Esophagus squamous epithelium (tissue), 5 donors: Measurements from ENCODE around the gene AUTS2. TPM values are rescaled to one million over a fixed set of nuclear protein-coding genes. Genes with fewer than 3 reads are reported as not detected.

Source experiments
- DNase-seq: peaks from one replicate; lab custom pipeline; 2025; lab: John Stamatoyannopoulos, UW
- H3K27ac ChIP-seq, 4 donors: fragments of 200-600 bp; sonication (generic); one replicate each; pipeline ENCODE4 v1.5.1; 2016 to 2019; ENCODE audit warnings: mild to moderate bottlenecking in 1 of 4
- H3K27me3 ChIP-seq, 4 donors: fragments of 200-600 bp; sonication (generic); 1 replicate in 3 of 4; 2 replicates in 1 of 4; pipeline versions ENCODE4 v1.5.1 to v1.6.0; 2017 to 2021; ENCODE audit warnings: antibody characterized with exemption in 1 of 4
- H3K36me3 ChIP-seq, 3 donors: fragments of 200-600 bp; sonication (generic); one replicate each; pipeline ENCODE4 v1.5.1; 2016 to 2019
- H3K4me1 ChIP-seq, 3 donors: fragments of 200-600 bp; sonication (generic); one replicate each; pipeline ENCODE4 v1.5.1; 2017 to 2019
- H3K4me3 ChIP-seq, 4 donors: fragments of 200-600 bp; sonication (generic); 1 replicate in 3 of 4; 2 replicates in 1 of 4; pipeline ENCODE4 v1.5.1; 2016 to 2019; ENCODE audit warnings: mild to moderate bottlenecking in 2 of 4, moderate library complexity in 1 of 4
- H3K9me3 ChIP-seq, 3 donors: fragments of 200-600 bp; sonication (generic); one replicate each; pipeline ENCODE4 v1.5.1; 2016 to 2019
- CTCF ChIP-seq, 6 experiments: fragments of 450-650 bp in 4 of 6; fragments of 200-600 bp in 2 of 6; sonication (generic) in 2 of 6; IDR thresholded peaks; one replicate each; pipeline ENCODE4 v1.5.1; 2016 to 2019; ENCODE audit warnings: antibody characterized with exemption in 6 of 6, mild to moderate bottlenecking in 4 of 6, moderate library complexity in 4 of 6
- POLR2A ChIP-seq, 4 donors: fragments of 450-650 bp; IDR thresholded peaks; one replicate each; pipeline ENCODE4 v1.6.1; 2017; ENCODE audit warnings: antibody characterized with exemption in 4 of 4, mild to moderate bottlenecking in 4 of 4, moderate library complexity in 3 of 4
- WGBS, 2 donors: methylation state at CpG; one replicate each; pipeline ENCODE4 v1.1.5; 2018; 5-methylcytosine and 5-hydroxymethylcytosine counted together
- intact Hi-C: fragments of 100-400 bp; cut with DNase I; formaldehyde crosslinking; loops from one replicate; pipeline ENCODE4 v1.15.0; 2022
- total RNA-seq, 4 donors: library from RNA; depleted of rRNA; stranded (reverse); fragments of >200 nt; gene quantifications; one replicate each; pipeline ENCODE4 v1.1.0, GENCODE V29; 2016
- donor health status: DM: yes; HTN: yes; CAD: no.

AUTS2 gene
- total RNA-seq, 4 donors from 2014 or later: 9.5 to 36.2 (median 23.0) TPM

GRCh38 chr7:70566671-70567070, 968.4 kb downstream of the AUTS2 start:
- peaks cover 0 to 49% (median 0%) of the 10 kb centered on the region in 4 donors for H3K27me3 ChIP-seq
- H3K4me3 ChIP-seq: no peak overlapping the region
- intact Hi-C loops: no loop called here
- H3K4me1 ChIP-seq: peaks cover 2 to 32% (median 6%) of the 10 kb centered on the region in 3 donors
- no peak overlapping the region for H3K27ac ChIP-seq
- no peak for DNase-seq
- no peak for TF ChIP-seq POLR2A (IDR thresholded peaks at IDR 0.05)
- no peak for TF ChIP-seq CTCF (IDR thresholded peaks at IDR 0.05)
- no peaks in the 10 kb centered on the region for H3K9me3 ChIP-seq
- no peaks in the 10 kb centered on the region for H3K36me3 ChIP-seq
- WGBS, 2 donors: 29 to 41% methylated on average over 3 of the region's 3 CpGs

- Histone ChIP-seq H3K4me3 (no peak overlapping the region), H3K36me3 (no peaks in the 10 kb centered on the region), H3K27me3 (peaks cover 0 to 28% (median 0%) of the 10 kb centered on the region in 4 donors), H3K4me1 (peaks cover 7 to 37% (median 8%) of the 10 kb centered on the region in 3 donors), H3K27ac (no peak overlapping the region), H3K9me3 (no peaks in the 10 kb centered on the region)
- WGBS, 2 donors: 82 to 90% methylated on average over 8 of the region's 8 CpGs
- no peak for DNase-seq
- TF ChIP-seq POLR2A (IDR thresholded peaks at IDR 0.05) (no peak), CTCF (IDR thresholded peaks at IDR 0.05) (no peak)
- intact Hi-C loops: no loop called here
Measured at GRCh38 chr7:70568674-70569334, 970.5 kb downstream of the AUTS2 start.

- 87 to 96% methylated on average over 4 of the region's 4 CpGs for WGBS, 2 donors
- intact Hi-C loops: no loop called here
- no peak for DNase-seq
Measured at GRCh38 chr7:70569335-70569819, 971.1 kb downstream of the AUTS2 start.

GRCh38 chr7:70570029-70570428, 971.8 kb downstream of the AUTS2 start:
- intact Hi-C loops: no loop called here
- no peak for TF ChIP-seq POLR2A (IDR thresholded peaks at IDR 0.05)
- no peak for TF ChIP-seq CTCF (IDR thresholded peaks at IDR 0.05)
- H3K36me3 ChIP-seq: no peaks in the 10 kb centered on the region
- H3K4me1 ChIP-seq: peaks cover 7 to 42% (median 11%) of the 10 kb centered on the region in 3 donors
- DNase-seq: no peak
- H3K27ac ChIP-seq: no peak overlapping the region
- H3K27me3 ChIP-seq: peaks cover 0 to 18% (median 0%) of the 10 kb centered on the region in 4 donors
- H3K4me3 ChIP-seq: no peak overlapping the region
- H3K9me3 ChIP-seq: no peaks in the 10 kb centered on the region
- 71 to 77% methylated on average over 4 of the region's 4 CpGs for WGBS, 2 donors

More at GRCh38 chr7:70569335-70569819, 971.1 kb downstream of the AUTS2 start:
- TF ChIP-seq POLR2A (IDR thresholded peaks at IDR 0.05) (no peak), CTCF (IDR thresholded peaks at IDR 0.05) (no peak)
- peaks cover 7 to 37% (median 8%) of the 10 kb centered on the region in 3 donors for H3K4me1 ChIP-seq
- H3K36me3 ChIP-seq: no peaks in the 10 kb centered on the region
- H3K4me3 ChIP-seq: no peak overlapping the region
- no peak overlapping the region for H3K27ac ChIP-seq
- H3K9me3 ChIP-seq: no peaks in the 10 kb centered on the region
- peaks cover 0 to 22% (median 0%) of the 10 kb centered on the region in 4 donors for H3K27me3 ChIP-seq

- peaks cover 0 to 18% (median 0%) of the 10 kb centered on the region in 4 donors for H3K27me3 ChIP-seq
- no peaks in the 10 kb centered on the region for H3K36me3 ChIP-seq
- H3K4me1 ChIP-seq: peaks cover 7 to 44% (median 13%) of the 10 kb centered on the region in 3 donors
- TF ChIP-seq CTCF (IDR thresholded peaks at IDR 0.05) (no peak), POLR2A (IDR thresholded peaks at IDR 0.05) (no peak)
- DNase-seq: no peak
- H3K27ac ChIP-seq: no peak overlapping the region
- intact Hi-C loops: no loop called here
- no peaks in the 10 kb centered on the region for H3K9me3 ChIP-seq
- WGBS, 2 donors: 52 to 82% methylated on average over 3 of the region's 3 CpGs
- no peak overlapping the region for H3K4me3 ChIP-seq
Measured at GRCh38 chr7:70570961-70571360, 972.7 kb downstream of the AUTS2 start.
